ENCODE measurements around the gene FAM83C. TPM values are rescaled to one million over a fixed set of nuclear protein-coding genes. Genes with fewer than 3 reads are reported as not detected.

FAM83C gene
- total and polyA plus RNA-seq, 9 of the 15 experiments (the other 6 are each of a cell fraction or from before 2014, with no cell fraction given): not detected

DNA sequence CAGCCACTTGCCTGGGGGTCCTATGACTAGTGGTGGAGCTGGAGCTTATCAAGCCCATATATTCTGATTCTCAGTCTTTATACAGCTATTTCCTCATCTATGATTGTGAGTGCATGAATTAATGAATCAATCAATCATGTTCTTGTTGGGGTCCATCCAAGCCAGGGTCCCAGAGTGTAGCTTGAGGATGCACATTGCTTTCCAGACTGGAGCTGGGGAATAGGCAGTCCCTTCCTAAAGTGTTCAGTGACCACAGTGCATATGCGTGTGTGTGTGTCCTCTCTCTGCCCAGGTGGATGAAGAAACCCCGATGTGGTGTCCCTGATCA, 40.6 kb downstream of the FAM83C start:
- 0% methylated on average over 2 of the region's 2 CpGs for WGBS (ENCODE audit: insufficient coverage, low coverage, missing lambda C conversion rate)
- H4K20me1 ChIP-seq (replicated peaks; ENCODE audit: control insufficient read depth, insufficient read depth, low read length): 0 out of 2 replicates have a peak, but pooled peaks cover 3% of the 10 kb centered on the region
- in situ Hi-C loops (cut with MboI) (no loop called here), intact Hi-C loops (cut with micrococcal nuclease) (no loop called here)
- H3K9ac ChIP-seq (ENCODE audit: insufficient read depth in 1 of 2, low read depth in 2 of 2, low read length in 2 of 2): no peak overlapping the region
- no peak for TF ChIP-seq ZFX (CRISPR knock-in tag; IDR thresholded peaks at IDR 0.05)
- no peak for TF ChIP-seq SRSF1 (IDR thresholded peaks at IDR 0.05; ENCODE audit: low read depth, low read length)
- no peak for TF ChIP-seq NFXL1 (CRISPR knock-in tag; IDR thresholded peaks at IDR 0.05)
- no peak for TF ChIP-seq EP400 (IDR thresholded peaks at IDR 0.05)
- H3K79me2 ChIP-seq (ENCODE audit: control insufficient read depth, insufficient read depth, low read length): no peaks in the 10 kb centered on the region
- no peak overlapping the region for H2AFZ ChIP-seq (ENCODE audit: low read depth, low read length)
- no peak for FAIRE-seq
- no peak for ATAC-seq
- no peaks in the 10 kb centered on the region for H3K36me3 ChIP-seq (ENCODE audit: control insufficient read depth, insufficient read depth, low read length)
- no peak overlapping the region for H3K4me3 ChIP-seq
- DNase-seq (ENCODE audit: extremely low read depth in 1 of 4, low spot score in 3 of 4): no peak
- POLR2A ChIA-PET: interaction anchor here (0.6 to 1.1 kb wide), 2 partner anchors 10 to 49 kb away, joined by 3 read pairs; no protein-coding TSS in a partner anchor
- H3K9me1 ChIP-seq (ENCODE audit: control insufficient read depth, insufficient read depth, low read length): no peaks in the 10 kb centered on the region
- H3K27ac ChIP-seq (ENCODE audit: extremely low read depth, low read depth, low read length): no peak overlapping the region
- no peak overlapping the region for H3K4me2 ChIP-seq (ENCODE audit: insufficient read depth, low read length)
- CTCF ChIA-PET (ENCODE audit: low intra/inter-chr PET ratio): no interaction called here
- peaks cover 13 to 18% of the 10 kb centered on the region in 2 experiments; a peak in 4 of 5 replicates for H3K27me3 ChIP-seq (ENCODE audit: control insufficient read depth in 2 of 2, insufficient read depth in 2 of 2, low read length in 2 of 2)
- H3K4me1 ChIP-seq (replicated peaks in 1 of 2; ENCODE audit: control insufficient read depth in 2 of 2, insufficient read depth in 2 of 2, low read length in 2 of 2): peaks cover 0 to 2% of the 10 kb centered on the region in 2 experiments; a peak in 2 of 5 replicates
- no peaks in the 10 kb centered on the region for H3K9me3 ChIP-seq (replicated peaks; ENCODE audit: control insufficient read depth, insufficient read depth, low read depth, low read length)
- BruUV-seq (replicated peaks): no TSS peak

DNA sequence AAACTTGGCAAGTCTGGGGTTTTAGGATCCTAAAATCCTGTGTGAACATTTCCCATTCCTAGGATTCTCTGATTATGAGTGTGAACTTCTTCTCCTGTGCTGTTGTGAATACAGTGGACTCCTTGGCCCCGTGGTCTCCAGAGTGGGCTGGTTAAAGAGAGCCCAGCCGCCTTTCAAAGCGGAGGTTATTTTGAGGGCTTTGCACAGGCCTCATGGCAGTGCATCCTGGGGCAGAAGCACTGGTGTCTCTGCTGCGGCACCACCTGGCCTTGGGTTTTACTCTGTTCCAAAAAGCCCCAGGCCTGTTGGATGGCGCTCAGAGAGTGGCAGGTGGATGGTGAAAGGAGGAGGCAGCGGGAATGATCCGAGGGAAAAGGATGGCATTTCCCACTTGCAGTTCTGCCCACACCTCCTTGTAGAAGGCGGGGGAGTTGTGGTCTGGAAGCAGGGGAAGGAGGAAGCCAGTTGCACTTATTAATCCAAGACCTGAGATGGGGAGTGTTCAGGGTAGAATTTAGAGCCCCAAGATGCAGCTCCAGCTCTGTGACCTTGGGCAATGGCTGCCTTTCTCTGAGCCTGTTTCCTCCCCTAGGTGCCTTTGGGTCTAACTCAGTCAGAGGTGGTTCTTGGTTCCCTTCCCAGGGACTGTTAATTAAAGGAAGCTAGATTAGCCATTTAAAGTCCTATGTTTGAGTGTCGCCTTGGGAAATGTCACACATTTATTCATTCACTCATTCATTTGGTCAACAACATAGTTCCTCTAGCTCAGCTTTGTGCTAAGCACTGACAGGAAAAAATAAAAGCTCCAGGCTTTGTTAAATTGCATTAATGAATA, 43.4 kb downstream of the FAM83C start:
- no peaks in the 10 kb centered on the region for H3K79me2 ChIP-seq (ENCODE audit: control insufficient read depth, insufficient read depth, low read length)
- 0 out of 2 replicates have a peak, but pooled peaks cover 3% of the 10 kb centered on the region for H4K20me1 ChIP-seq (replicated peaks; ENCODE audit: control insufficient read depth, insufficient read depth, low read length)
- POLR2A ChIA-PET: interaction anchor here (0.6 kb wide), 1 partner anchor 926 kb away, joined by 3 read pairs; no protein-coding TSS in a partner anchor
- H3K9me1 ChIP-seq (ENCODE audit: control insufficient read depth, insufficient read depth, low read length): no peaks in the 10 kb centered on the region
- intact Hi-C loops (cut with micrococcal nuclease): no loop called here
- H3K9ac ChIP-seq (ENCODE audit: insufficient read depth in 1 of 2, low read depth in 2 of 2, low read length in 2 of 2): no peak overlapping the region
- H3K36me3 ChIP-seq (ENCODE audit: control insufficient read depth, insufficient read depth, low read length): no peaks in the 10 kb centered on the region
- ATAC-seq: no peak
- in situ Hi-C loops (cut with MboI): loop anchor here (10.0 kb wide), 1 partner anchor 394 kb away; no protein-coding TSS in a partner anchor
- CTCF ChIA-PET (ENCODE audit: low intra/inter-chr PET ratio): no interaction called here
- H3K4me3 ChIP-seq: no peak overlapping the region
- TF ChIP-seq SREBF1 (IDR thresholded peaks at IDR 0.05; ENCODE audit: borderline replicate concordance, low read depth, low read length): no peak
- no peak for TF ChIP-seq BRD9 (IDR thresholded peaks at IDR 0.05; ENCODE audit: low read depth, partially characterized antibody)
- no peak for TF ChIP-seq NR2C2 (CRISPR knock-in tag; IDR thresholded peaks at IDR 0.05)
- no peak for TF ChIP-seq NR2C2 (tag; IDR thresholded peaks at IDR 0.05)
- no peak for TF ChIP-seq MED1 (CRISPR knock-in tag; IDR thresholded peaks at IDR 0.05; ENCODE audit: borderline replicate concordance)
- no peak for TF ChIP-seq POLR2B (IDR thresholded peaks at IDR 0.05; ENCODE audit: low read depth, partially characterized antibody)
- TF ChIP-seq TEAD2 (tag; IDR thresholded peaks at IDR 0.05): no peak
- no peaks in the 10 kb centered on the region for H3K9me3 ChIP-seq (replicated peaks; ENCODE audit: control insufficient read depth, insufficient read depth, low read depth, low read length)
- H3K27ac ChIP-seq (ENCODE audit: extremely low read depth, low read depth, low read length): no peak overlapping the region
- FAIRE-seq: no peak
- no peak for DNase-seq (ENCODE audit: extremely low read depth in 1 of 4, low spot score in 3 of 4)
- H3K27me3 ChIP-seq (ENCODE audit: control insufficient read depth in 2 of 2, insufficient read depth in 2 of 2, low read length in 2 of 2): peaks cover 13 to 33% of the 10 kb centered on the region in 2 experiments; a peak in 4 of 5 replicates
- BruUV-seq (replicated peaks): no TSS peak
- WGBS (ENCODE audit: insufficient coverage, low coverage, missing lambda C conversion rate): 21% methylated on average over 9 of the region's 9 CpGs
- H2AFZ ChIP-seq (ENCODE audit: low read depth, low read length): no peak overlapping the region
- no peak overlapping the region for H3K4me2 ChIP-seq (ENCODE audit: insufficient read depth, low read length)
- H3K4me1 ChIP-seq (replicated peaks in 1 of 2; ENCODE audit: control insufficient read depth in 2 of 2, insufficient read depth in 2 of 2, low read length in 2 of 2): peaks cover 0 to 2% of the 10 kb centered on the region in 2 experiments; a peak in 2 of 5 replicates
